Natural killer cell (primary cell): ENCODE results near the gene MYDGF. TPM values are rescaled to one million over a fixed set of nuclear protein-coding genes. Genes with fewer than 3 reads are reported as not detected.

Experiments used
- ATAC-seq, 3 donors: fragments of 150-1000 bp in 2 of 3; fragments of 200-7000 bp in 1 of 3; cut with Tn5 transposase; 1 replicate in 1 of 3; 2 replicates in 2 of 3; pipeline ENCODE4 v1.10.0; 2021; ENCODE audit warnings: mild to moderate bottlenecking in 2 of 3, moderate library complexity in 2 of 3
- DNase-seq, 2 donors: peaks; one replicate each; pipeline versions ENCODE4 v3.0.0 to v3.0.0-alpha.2; 2013 to 2021; ENCODE audit warnings: mixed read lengths in 1 of 2
- H3K27ac ChIP-seq: one replicate; pipeline ENCODE4 v1.5.1; 2013; ENCODE audit warnings: mild to moderate bottlenecking, low read length
- H3K27me3 ChIP-seq: one replicate; pipeline ENCODE4 v1.6.1; 2013; ENCODE audit warnings: low read length; ENCODE audit not compliant: control insufficient read depth, insufficient read depth
- H3K36me3 ChIP-seq: one replicate; pipeline ENCODE4 v1.6.1; 2013; ENCODE audit warnings: low read length; ENCODE audit not compliant: control insufficient read depth, insufficient read depth
- H3K4me1 ChIP-seq: one replicate; pipeline ENCODE4 v1.6.1; 2013; ENCODE audit warnings: low read length; ENCODE audit not compliant: control insufficient read depth, insufficient read depth
- H3K4me3 ChIP-seq: one replicate; pipeline ENCODE4 v1.5.1; 2013; ENCODE audit warnings: low read length
- H3K9me3 ChIP-seq: one replicate; pipeline ENCODE4 v1.6.1; 2013; ENCODE audit warnings: low read length; ENCODE audit not compliant: control insufficient read depth, insufficient read depth
- H3K27ac Mint-ChIP-seq, 2 donors: one replicate each; pipeline ENCODE4 v1.8.0; 2022; ENCODE audit warnings: mild to moderate bottlenecking in 2 of 2, mixed read lengths in 2 of 2, moderate library complexity in 1 of 2
- H3K27me3 Mint-ChIP-seq, 2 donors: one replicate each; pipeline ENCODE4 v1.8.0; 2022; ENCODE audit warnings: low read depth in 2 of 2, mixed read lengths in 2 of 2
- H3K36me3 Mint-ChIP-seq: one replicate; pipeline ENCODE4 v1.8.0; 2022; ENCODE audit warnings: mixed read lengths
- H3K4me1 Mint-ChIP-seq, 2 donors: one replicate each; pipeline ENCODE4 v1.8.0; 2022; ENCODE audit warnings: mixed read lengths in 2 of 2
- H3K4me3 Mint-ChIP-seq: one replicate; pipeline ENCODE4 v1.8.0; 2022; ENCODE audit warnings: mild to moderate bottlenecking, moderate library complexity, mixed read lengths
- H3K9me3 Mint-ChIP-seq, 2 donors: one replicate each; pipeline ENCODE4 v1.8.0; 2022; ENCODE audit warnings: mixed read lengths in 2 of 2
- CTCF ChIP-seq: fragments of 200-600 bp; IDR thresholded peaks from one replicate; pipeline ENCODE4 v1.8.0; 2022; ENCODE audit warnings: antibody characterized with exemption
- WGBS: methylation state at CpG from one replicate; pipeline ENCODE4 v1.1.7; 2013; ENCODE audit warnings: missing lambda C conversion rate; ENCODE audit not compliant: insufficient coverage; 5-methylcytosine and 5-hydroxymethylcytosine counted together
- intact Hi-C: fragments of 100-400 bp; cut with micrococcal nuclease; formaldehyde crosslinking; loops from one replicate; pipeline ENCODE4 v1.14.2; 2022
- total RNA-seq, 4 donors: library from RNA; stranded (reverse); fragments of 120-200 nt in 1 of 4; gene quantifications; one replicate each; pipeline versions ENCODE4 v1.2.3 to v1.2.4, GENCODE V29; 2013 to 2022

Gene MYDGF
- total RNA-seq, 3 donors from 2014 or later (not counting 1 experiment from before 2014, with no cell fraction given), result 36.9 to 41.8 (median 37.2) TPM

GRCh38 chr19:4707322-4707721 lies 37.2 kb upstream of the MYDGF start:
- Histone ChIP-seq H3K36me3 (peaks cover 47% of the 10 kb centered on the region), H3K27me3 (no peaks in the 10 kb centered on the region), H3K4me1 (peaks cover 35% of the 10 kb centered on the region), H3K4me3 (no peak overlapping the region), H3K9me3 (no peaks in the 10 kb centered on the region), H3K27ac (no peak overlapping the region)
- peaks cover 18 to 31% of the 10 kb centered on the region in 2 donors for H3K4me1 Mint-ChIP-seq
- intact Hi-C loops, result no loop called here
- no peaks in the 10 kb centered on the region for H3K36me3 Mint-ChIP-seq
- TF ChIP-seq CTCF, result no peak
- H3K9me3 Mint-ChIP-seq, result no peaks in the 10 kb centered on the region
- no peak for ATAC-seq
- peak overlapping the region in 1 of 2 donors; percentile 31 for H3K27ac Mint-ChIP-seq
- H3K27me3 Mint-ChIP-seq, result no peaks in the 10 kb centered on the region
- H3K4me3 Mint-ChIP-seq, result no peak overlapping the region
- 92% methylated on average over 12 of the region's 12 CpGs for WGBS
- no peak for DNase-seq

GRCh38 chr19:4705413-4706131 lies 35.4 kb upstream of the MYDGF start:
- DNase-seq, result no peak
- peaks cover 18 to 25% of the 10 kb centered on the region in 2 donors for H3K4me1 Mint-ChIP-seq
- Histone ChIP-seq H3K27me3 (no peaks in the 10 kb centered on the region), H3K4me3 (no peak overlapping the region), H3K9me3 (no peaks in the 10 kb centered on the region), H3K4me1 (peaks cover 29% of the 10 kb centered on the region), H3K36me3 (peaks cover 50% of the 10 kb centered on the region), H3K27ac (no peak overlapping the region)
- no peak overlapping the region for H3K4me3 Mint-ChIP-seq
- no peak for TF ChIP-seq CTCF
- no peak for ATAC-seq
- H3K27me3 Mint-ChIP-seq, result no peaks in the 10 kb centered on the region
- no peaks in the 10 kb centered on the region for H3K36me3 Mint-ChIP-seq
- H3K27ac Mint-ChIP-seq, result peak overlapping the region in 1 of 2 donors; percentile 18
- WGBS, result 96% methylated on average over 19 of the region's 19 CpGs
- no peaks in the 10 kb centered on the region for H3K9me3 Mint-ChIP-seq
- intact Hi-C loops, result no loop called here

GRCh38 chr19:4704317-4704673 lies 34.2 kb upstream of the MYDGF start:
- Mint-ChIP-seq H3K27me3 (no peaks in the 10 kb centered on the region), H3K27ac (no peak overlapping the region), H3K4me3 (no peak overlapping the region), H3K9me3 (no peaks in the 10 kb centered on the region), H3K4me1 (peaks cover 13 to 15% of the 10 kb centered on the region in 2 donors), H3K36me3 (no peaks in the 10 kb centered on the region)
- Histone ChIP-seq H3K4me1 (peaks cover 16% of the 10 kb centered on the region), H3K9me3 (no peaks in the 10 kb centered on the region), H3K36me3 (peaks cover 57% of the 10 kb centered on the region), H3K4me3 (no peak overlapping the region), H3K27ac (no peak overlapping the region), H3K27me3 (no peaks in the 10 kb centered on the region)
- intact Hi-C loops, result no loop called here
- no peak for ATAC-seq
- DNase-seq, result no peak
- WGBS, result 95% methylated on average over 9 of the region's 9 CpGs
- no peak for TF ChIP-seq CTCF
